CD14-positive monocyte (primary cell): ENCODE results near the gene MVB12B. TPM values are rescaled to one million over a fixed set of nuclear protein-coding genes. Genes with fewer than 3 reads are reported as not detected.
"Not testable (repeated sequence)": the region's sequence is repeated elsewhere in the genome, so short reads cannot be mapped to it uniquely, and the experiment has no call there.

Experiments
- DNase-seq, 3 donors: peaks; one replicate each; pipeline ENCODE4 v3.0.0-alpha.2; 2011 to 2022
- H2AFZ ChIP-seq: 2 replicates; pipeline ENCODE4 v1.6.0; 2012; ENCODE audit warnings: mild to moderate bottlenecking, low read depth, low read length, inconsistent platforms; ENCODE audit not compliant: insufficient read depth, poor library complexity, severe bottlenecking
- H3K27ac ChIP-seq, 2 donors: 1 replicate in 1 of 2; 2 replicates in 1 of 2; pipeline ENCODE4 v1.5.1; 2012 to 2013; ENCODE audit warnings: low read length in 2 of 2, control low read depth in 1 of 2, inconsistent platforms in 1 of 2, low read depth in 1 of 2, mild to moderate bottlenecking in 1 of 2
- H3K27me3 ChIP-seq, 2 donors: one replicate each; pipeline versions ENCODE4 v1.6.0 to v1.6.1; 2011 to 2013; ENCODE audit warnings: low read length in 2 of 2; ENCODE audit not compliant: control insufficient read depth in 2 of 2, insufficient read depth in 2 of 2
- H3K36me3 ChIP-seq, 2 donors: replicated peaks in 1 of 2; 1 replicate in 1 of 2; 2 replicates in 1 of 2; pipeline versions ENCODE4 v1.5.1 to v1.6.1; 2012 to 2013; ENCODE audit warnings: low read length in 2 of 2, control low read depth in 1 of 2, inconsistent platforms in 1 of 2, mild to moderate bottlenecking in 1 of 2; ENCODE audit not compliant: insufficient read depth in 2 of 2, control insufficient read depth in 1 of 2
- H3K4me1 ChIP-seq, 2 donors: 1 replicate in 1 of 2; 2 replicates in 1 of 2; pipeline versions ENCODE4 v1.5.1 to v1.6.1; 2012 to 2013; ENCODE audit warnings: low read length in 2 of 2, control low read depth in 1 of 2, inconsistent platforms in 1 of 2, mild to moderate bottlenecking in 1 of 2, moderate library complexity in 1 of 2; ENCODE audit not compliant: insufficient read depth in 2 of 2, control insufficient read depth in 1 of 2
- H3K4me2 ChIP-seq: replicated peaks from 2 replicates; pipeline ENCODE3; 2012; ENCODE audit warnings: low read length, moderate library complexity, mild to moderate bottlenecking; ENCODE audit not compliant: poor library complexity, severe bottlenecking; ENCODE audit errors: extremely low read depth
- H3K4me3 ChIP-seq, 3 experiments: fragments of 200-600 bp in 1 of 3; sonication (generic) in 1 of 3; replicated peaks in 1 of 3; 1 replicate in 2 of 3; 2 replicates in 1 of 3; pipeline ENCODE4 v1.5.1; 2011 to 2013; ENCODE audit warnings: low read length in 3 of 3, mild to moderate bottlenecking in 3 of 3, control low read depth in 2 of 3, low read depth in 2 of 3, inconsistent platforms in 1 of 3, moderate library complexity in 1 of 3
- H3K79me2 ChIP-seq: 2 replicates; pipeline ENCODE4 v1.6.0; 2012; ENCODE audit warnings: mild to moderate bottlenecking, control low read depth, inconsistent platforms, low read length, moderate library complexity; ENCODE audit not compliant: insufficient read depth
- H3K9ac ChIP-seq: 2 replicates; pipeline ENCODE4 v1.6.0; 2017; ENCODE audit warnings: low read length, mild to moderate bottlenecking; ENCODE audit not compliant: insufficient read depth, poor library complexity, severe bottlenecking
- H3K9me3 ChIP-seq, 2 donors: replicated peaks in 1 of 2; 1 replicate in 1 of 2; 2 replicates in 1 of 2; pipeline versions ENCODE4 v1.5.1 to v1.6.1; 2012 to 2013; ENCODE audit warnings: low read length in 2 of 2, control low read depth in 1 of 2; ENCODE audit not compliant: control insufficient read depth in 1 of 2, insufficient read depth in 1 of 2
- H4K20me1 ChIP-seq: 2 replicates; pipeline ENCODE4 v1.6.0; 2012; ENCODE audit warnings: mild to moderate bottlenecking, low read length, control low read depth, moderate library complexity; ENCODE audit not compliant: insufficient read depth
- H3K27ac Mint-ChIP-seq, 7 donors: one replicate each; pipeline ENCODE4 v1.8.0; 2020; ENCODE audit warnings: mild to moderate bottlenecking in 7 of 7, mixed read lengths in 7 of 7, moderate library complexity in 6 of 7, inconsistent platforms in 2 of 7
- H3K27me3 Mint-ChIP-seq, 3 donors: one replicate each; pipeline ENCODE4 v1.8.0; 2021 to 2022; ENCODE audit warnings: low read depth in 3 of 3, mild to moderate bottlenecking in 3 of 3, mixed read lengths in 3 of 3, moderate library complexity in 3 of 3, inconsistent platforms in 1 of 3
- H3K36me3 Mint-ChIP-seq, 2 donors: one replicate each; pipeline ENCODE4 v1.8.0; 2020; ENCODE audit warnings: mixed read lengths in 2 of 2, inconsistent platforms in 1 of 2, mild to moderate bottlenecking in 1 of 2
- H3K4me1 Mint-ChIP-seq: one replicate; pipeline ENCODE4 v1.8.0; 2020; ENCODE audit warnings: mild to moderate bottlenecking, mixed read lengths
- H3K4me3 Mint-ChIP-seq, 2 donors: one replicate each; pipeline ENCODE4 v1.8.0; 2020; ENCODE audit warnings: mild to moderate bottlenecking in 2 of 2, mixed read lengths in 2 of 2, moderate library complexity in 1 of 2
- H3K9me3 Mint-ChIP-seq, 7 donors: one replicate each; pipeline ENCODE4 v1.8.0; 2020 to 2022; ENCODE audit warnings: mixed read lengths in 7 of 7, mild to moderate bottlenecking in 6 of 7, moderate library complexity in 6 of 7, inconsistent platforms in 2 of 7
- CTCF ChIP-seq: fragments of 200-600 bp; IDR thresholded peaks from one replicate; pipeline ENCODE4 v1.8.0; 2022; ENCODE audit warnings: antibody characterized with exemption, mild to moderate bottlenecking
- WGBS: methylation state at CpG from one replicate; pipeline ENCODE4 v1.1.5; 2013; ENCODE audit warnings: missing lambda C conversion rate; ENCODE audit not compliant: insufficient coverage; 5-methylcytosine and 5-hydroxymethylcytosine counted together
- intact Hi-C, 2 donors: fragments of 100-400 bp; cut with micrococcal nuclease; formaldehyde crosslinking; loops; one replicate each; pipeline versions ENCODE4 v1.15.0 to v1.15.1; 2023
- polyA minus RNA-seq: library from RNA; depleted of rRNA, polyadenylated mRNA; stranded (reverse); fragments of >200 nt; gene quantifications from 2 replicates; pipeline ENCODE4 v1.2.3, GENCODE V29; 2012
- polyA plus RNA-seq, 3 donors: library from polyadenylated mRNA; depleted of rRNA in 1 of 3; unstranded in 2 of 3; stranded (reverse) in 1 of 3; fragments of 300-500 nt in 2 of 3; fragments of >200 nt in 1 of 3; fragmentation: Illumina TruSeq in 2 of 3; gene quantifications; 1 replicate in 2 of 3; 2 replicates in 1 of 3; pipeline ENCODE4 v1.2.3, GENCODE V29; 2012 to 2021
- total RNA-seq, 12 experiments: library from RNA in 1 of 12; stranded (reverse) in 1 of 12; fragments of 120-200 nt in 1 of 12; gene quantifications; one replicate each; pipeline ENCODE4 v1.2.4 and lab custom pipeline; 2013 to 2026; ENCODE audit warnings: mixed read lengths in 6 of 12, inconsistent platforms in 1 of 12

MVB12B gene
- total RNA-seq (2013): 4.4 TPM
- polyA plus RNA-seq (1 to 10 TPM; 2.8 to 8.1 (median 3.5) TPM), polyA minus RNA-seq (5.1 and 6.9 TPM in 2 replicates), total RNA-seq (lab: John Stamatoyannopoulos, UW) (2.9 to 13.6 (median 9.2) reads per million in 11 experiments)

DNA sequence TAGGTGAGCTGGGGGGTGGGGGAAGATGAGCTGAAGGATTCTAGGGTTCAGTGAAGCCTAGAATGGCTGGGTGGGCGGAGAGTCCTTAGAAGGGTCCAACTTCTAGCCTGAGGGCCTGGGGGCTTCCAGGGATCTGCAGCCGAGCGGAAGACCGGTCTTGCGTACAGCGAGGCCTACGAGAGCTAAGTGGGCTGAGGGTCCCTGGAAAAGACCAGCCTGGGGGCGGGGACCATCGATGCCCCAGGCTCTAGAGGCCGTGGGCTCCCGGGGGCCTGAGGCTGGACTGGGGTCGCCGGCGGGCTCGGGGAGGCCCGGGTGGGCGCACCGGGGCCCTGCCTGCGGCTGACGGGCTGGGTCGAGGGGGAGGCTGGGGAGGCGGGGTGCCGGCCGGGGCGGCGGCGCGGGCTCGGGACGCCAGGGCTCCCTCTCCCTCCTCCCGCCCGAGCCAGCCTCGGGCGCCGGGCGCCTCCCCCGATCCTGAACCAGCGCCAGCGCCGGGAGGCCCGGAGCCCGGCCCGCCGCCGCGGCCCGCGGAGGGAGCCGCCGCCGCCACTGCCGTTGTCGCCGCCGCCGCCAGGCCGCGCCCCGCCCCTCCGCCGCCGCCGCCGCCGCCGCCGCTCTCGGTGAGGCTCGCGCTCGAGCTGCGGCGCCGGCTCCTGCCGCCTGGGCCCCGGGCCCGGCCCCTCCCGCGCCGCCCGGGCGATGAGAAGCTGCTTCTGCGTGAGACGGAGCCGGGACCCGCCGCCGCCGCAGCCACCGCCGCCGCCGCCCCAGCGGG lies at the start of gene MVB12B:
TSS of gene MVB12B (plus strand) at position 602 of the 778 bp plus-strand sequence. CDS start at position 703, 101 bp downstream.
- peak within 1 kb of the TSS in 1 of 2 donors; percentile 61 for H3K27ac ChIP-seq
- peak in 2 of 3 donors; percentile 50 for DNase-seq
- H3K27me3 ChIP-seq: no peaks in the 10 kb centered on the region
- H3K36me3 Mint-ChIP-seq: peaks cover 5 to 6% of the 10 kb centered on the region in 2 donors
- peaks cover 3 to 18% (median 12%) of the 10 kb centered on the region in 7 donors for H3K9me3 Mint-ChIP-seq
- peaks cover 39 to 50% of the 10 kb centered on the region in 2 donors for H3K4me1 ChIP-seq
- peaks cover 32% of the 10 kb centered on the region for H3K79me2 ChIP-seq
- H3K9ac ChIP-seq: peak within 1 kb of the TSS; percentile 74
- H3K4me3 Mint-ChIP-seq: peak within 1 kb of the TSS; percentile 79 to 88
- intact Hi-C loops: loop anchor here in 1 of 2 donors (5.0 kb wide), 1 partner anchor 146 kb away; no protein-coding TSS in a partner anchor
- peaks cover 6 to 8% of the 10 kb centered on the region in 2 donors for H3K9me3 ChIP-seq
- 5% methylated on average over 74 of the region's 94 CpGs for whole genome bisulfite sequencing
- H3K36me3 ChIP-seq: no peaks in the 10 kb centered on the region
- peaks cover 0 to 1% (median 1%) of the 10 kb centered on the region in 3 donors for H3K27me3 Mint-ChIP-seq
- peaks cover 44% of the 10 kb centered on the region for H3K4me1 Mint-ChIP-seq
- H3K27ac Mint-ChIP-seq: peak within 1 kb of the TSS in 5 of 7 donors; percentile 63 to 81 (median 68)
- peak within 1 kb of the TSS; percentile 87 for H2AFZ ChIP-seq
- TF ChIP-seq CTCF: no peak
- peak within 1 kb of the TSS; percentile 84 for H3K4me2 ChIP-seq
- H3K4me3 ChIP-seq: peak within 1 kb of the TSS; percentile 55 to 78 (median 70)
- H4K20me1 ChIP-seq: no peaks in the 10 kb centered on the region

GRCh38 chr9:126283799-126284465 lies 42.7 kb upstream of the MVB12B start:
- intact Hi-C loops: no loop called here
- Histone ChIP-seq H3K9ac (no peak overlapping the region), H4K20me1 (no peaks in the 10 kb centered on the region), H3K27me3 (no peaks in the 10 kb centered on the region), H3K36me3 (no peaks in the 10 kb centered on the region), H3K9me3 (no peaks in the 10 kb centered on the region), H3K4me3 (no peak overlapping the region), H3K4me2 (no peak overlapping the region), H3K27ac (no peak overlapping the region), H3K79me2 (no peaks in the 10 kb centered on the region), H2AFZ (no peak overlapping the region), H3K4me1 (no peaks in the 10 kb centered on the region)
- no peak overlapping the region for H3K27ac Mint-ChIP-seq
- WGBS: 97% methylated on average over 9 of the region's 9 CpGs
- H3K27me3 Mint-ChIP-seq: peaks cover 8 to 13% (median 10%) of the 10 kb centered on the region in 3 donors
- H3K4me3 Mint-ChIP-seq: no peak overlapping the region
- no peaks in the 10 kb centered on the region for H3K36me3 Mint-ChIP-seq
- peaks cover 0 to 12% (median 5%) of the 10 kb centered on the region in 7 donors for H3K9me3 Mint-ChIP-seq
- no peak for DNase-seq
- TF ChIP-seq CTCF: no peak
- no peaks in the 10 kb centered on the region for H3K4me1 Mint-ChIP-seq

DNA sequence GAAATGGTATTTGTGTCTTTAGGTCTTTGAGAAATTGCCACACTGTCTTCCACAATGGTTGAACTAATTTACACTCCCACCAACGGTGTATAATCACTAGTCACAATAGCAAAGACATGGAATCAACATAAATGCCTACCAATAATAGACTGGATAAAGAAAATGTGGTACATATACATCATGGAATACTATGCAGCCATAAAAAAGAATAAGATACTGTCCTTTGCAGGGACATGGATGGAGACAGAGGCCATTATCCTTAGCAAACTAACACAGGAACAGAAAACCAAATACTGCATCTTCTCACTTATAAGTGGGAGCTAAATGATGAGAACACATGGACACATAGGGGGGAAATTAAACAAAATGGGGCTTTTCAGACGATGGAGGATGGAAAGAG lies 41.0 kb upstream of the MVB12B start:
- H3K4me1 Mint-ChIP-seq, H3K36me3 Mint-ChIP-seq, H3K9me3 ChIP-seq, H3K9me3 Mint-ChIP-seq, H4K20me1 ChIP-seq, DNase-seq, intact Hi-C loops, H3K36me3 ChIP-seq, H3K4me3 ChIP-seq, H3K9ac ChIP-seq, H3K27me3 ChIP-seq, H3K27me3 Mint-ChIP-seq, H3K4me1 ChIP-seq, H3K27ac Mint-ChIP-seq, H2AFZ ChIP-seq, H3K27ac ChIP-seq, H3K79me2 ChIP-seq, H3K4me3 Mint-ChIP-seq, H3K4me2 ChIP-seq: not testable (repeated sequence)
- WGBS: no CpG with 5 or more reads among the region's 2 CpGs
